GM12878 (cell line): Measurements from ENCODE around the gene DNAJC2. TPM values are rescaled to one million over a fixed set of nuclear protein-coding genes. Genes with fewer than 3 reads are reported as not detected.

Source experiments
- ATAC-seq: fragments of 200-7000 bp; cut with Tn5 transposase; 3 replicates; pipeline ENCODE4 v1.9.1; 2020; ENCODE audit warnings: mild to moderate bottlenecking, moderate library complexity
- BruUV-seq: library from RNA; stranded (reverse); fragments of 400-500 nt; replicated peaks from 2 replicates; lab custom pipeline; 2021; lab: Mats Ljungman, UMichigan
- CTCF ChIA-PET: fragments of 300-600 bp; sonication (Branson Sonifier 250); formaldehyde crosslinking; extraction: SDS; loops from one replicate; lab custom pipeline; 2021; ENCODE audit warnings: inconsistent platforms; lab: Yijun Ruan, JAX
- POLR2A ChIA-PET: fragments of 350-600 bp; formaldehyde crosslinking; extraction: SDS; loops from one replicate; lab custom pipeline; 2021; ENCODE audit warnings: inconsistent platforms; lab: Charles Lee
- RAD21 ChIA-PET: fragments of 300-600 bp; sonication (Branson Sonifier 250); formaldehyde crosslinking; loops from one replicate; lab custom pipeline; 2023; ENCODE audit warnings: antibody characterized with exemption; ENCODE audit not compliant: unreplicated experiment; lab: Charles Lee
- SMC1A ChIA-PET: fragments of 300-600 bp; sonication (Branson Sonifier 250); formaldehyde crosslinking; loops from one replicate; lab custom pipeline; 2023; ENCODE audit not compliant: unreplicated experiment, uncharacterized antibody; lab: Charles Lee
- DNase-seq: peaks from one replicate; pipeline ENCODE4 v3.0.0-alpha.2; 2011; ENCODE audit warnings: low read depth, low spot score
- FAIRE-seq: peaks from 3 replicates; lab custom pipeline; 2011; peaks lifted over from hg19 to GRCh38; lab: Jason Lieb, UNC
- H2AFZ ChIP-seq: 2 replicates; pipeline ENCODE4 v1.6.0; 2011; ENCODE audit warnings: low read depth, low read length, control low read depth; ENCODE audit not compliant: control insufficient read depth
- H3K27ac ChIP-seq: 2 replicates; pipeline ENCODE4 v1.5.1; 2011; ENCODE audit warnings: control low read depth; ENCODE audit not compliant: control insufficient read depth, insufficient read depth
- H3K27me3 ChIP-seq, 2 experiments: replicated peaks in 1 of 2; 2 replicates each; pipeline versions ENCODE4 v1.6.0 to v1.6.1; 2011; ENCODE audit warnings: low read length in 1 of 2; ENCODE audit not compliant: control insufficient read depth in 2 of 2, insufficient read depth in 2 of 2
- H3K36me3 ChIP-seq, 2 experiments: 2 replicates each; pipeline ENCODE4 v1.5.1; 2011; ENCODE audit warnings: low read length in 1 of 2; ENCODE audit not compliant: control insufficient read depth in 2 of 2, insufficient read depth in 2 of 2
- H3K4me1 ChIP-seq: 2 replicates; pipeline ENCODE4 v1.6.1; 2011; ENCODE audit warnings: mild to moderate bottlenecking, low read length, moderate library complexity, mixed read lengths; ENCODE audit not compliant: control insufficient read depth, insufficient read depth
- H3K4me2 ChIP-seq: 2 replicates; pipeline ENCODE4 v1.6.0; 2011; ENCODE audit warnings: control low read depth; ENCODE audit not compliant: control insufficient read depth, insufficient read depth
- H3K4me3 ChIP-seq: fragments of 200-600 bp; sonication (generic); 2 replicates; pipeline ENCODE4 v1.5.1; 2016
- H3K79me2 ChIP-seq: 2 replicates; pipeline ENCODE4 v1.6.0; 2011; ENCODE audit warnings: low read length; ENCODE audit not compliant: control insufficient read depth, insufficient read depth
- H3K9ac ChIP-seq: 2 replicates; pipeline ENCODE4 v1.8.0; 2011; ENCODE audit warnings: low read length, control low read depth, mixed read lengths; ENCODE audit not compliant: control insufficient read depth, insufficient read depth
- H3K9me3 ChIP-seq: replicated peaks from 3 replicates; pipeline ENCODE4 v1.5.1; 2011; ENCODE audit warnings: mild to moderate bottlenecking, low read length; ENCODE audit not compliant: control insufficient read depth, insufficient read depth
- H4K20me1 ChIP-seq: 2 replicates; pipeline ENCODE4 v1.6.0; 2011; ENCODE audit not compliant: control insufficient read depth, insufficient read depth
- ATF7 ChIP-seq: fragments of 450-650 bp; IDR thresholded peaks from 2 replicates; pipeline ENCODE4 v1.6.1; 2016; ENCODE audit warnings: low read depth, mild to moderate bottlenecking
- BCL11A ChIP-seq: IDR thresholded peaks from 2 replicates; pipeline ENCODE4 v1.6.1; 2011; ENCODE audit warnings: low read depth, low read length
- BHLHE40 ChIP-seq, 2 experiments: fragments of 450-650 bp in 1 of 2; IDR thresholded peaks; 2 replicates each; pipeline ENCODE4 v1.6.1; 2011 to 2017; ENCODE audit warnings: low read depth in 2 of 2, borderline replicate concordance in 1 of 2, improper control_type of control experiment in 1 of 2, low read length in 1 of 2, mild to moderate bottlenecking in 1 of 2
- E4F1 ChIP-seq: fragments of 450-650 bp; IDR thresholded peaks from 2 replicates; pipeline ENCODE4 v1.6.1; 2018; ENCODE audit warnings: borderline replicate concordance, mild to moderate bottlenecking; ENCODE audit not compliant: partially characterized antibody
- JUND ChIP-seq: IDR thresholded peaks from 2 replicates; pipeline ENCODE4 v1.6.1; 2012; ENCODE audit warnings: low read depth, mild to moderate bottlenecking, low read length, improper control_type of control experiment, moderate library complexity
- MEF2B ChIP-seq: fragments of 450-650 bp; IDR thresholded peaks from 2 replicates; pipeline ENCODE4 v1.6.1; 2018; ENCODE audit warnings: mild to moderate bottlenecking, moderate library complexity; ENCODE audit not compliant: partially characterized antibody, poor library complexity, severe bottlenecking
- MTA3 ChIP-seq: IDR thresholded peaks from 2 replicates; pipeline ENCODE4 v1.6.1; 2012; ENCODE audit warnings: low read length, inconsistent platforms, borderline replicate concordance
- MYB ChIP-seq: fragments of 150-350 bp; IDR thresholded peaks from 2 replicates; pipeline ENCODE4 v1.6.1; 2014; ENCODE audit warnings: mild to moderate bottlenecking, low read depth, low read length, borderline replicate concordance
- NFIC ChIP-seq: IDR thresholded peaks from 2 replicates; pipeline ENCODE4 v1.6.1; 2012; ENCODE audit warnings: low read depth, mild to moderate bottlenecking, inconsistent platforms, low read length, moderate library complexity
- PML ChIP-seq: IDR thresholded peaks from 2 replicates; pipeline ENCODE4 v1.6.1; 2012; ENCODE audit warnings: low read length, inconsistent platforms
- SMAD5 ChIP-seq: IDR thresholded peaks from 2 replicates; pipeline ENCODE4 v1.6.1; 2016; ENCODE audit warnings: antibody characterized with exemption, low read depth
- WRNIP1 ChIP-seq: IDR thresholded peaks from 2 replicates; pipeline ENCODE4 v1.6.1; 2011; ENCODE audit warnings: low read depth, low read length, improper control_type of control experiment, borderline replicate concordance
- ZNF217 ChIP-seq: fragments of 450-650 bp; IDR thresholded peaks from 2 replicates; pipeline ENCODE4 v1.6.1; 2017; ENCODE audit warnings: antibody characterized with exemption, mild to moderate bottlenecking
- WGBS: methylation state at CpG from one replicate; pipeline ENCODE4 v1.1.6; 2016; ENCODE audit warnings: low lambda C conversion rate; ENCODE audit not compliant: insufficient replicate concordance, insufficient coverage; ENCODE audit errors: missing lambda C conversion rate; 5-methylcytosine and 5-hydroxymethylcytosine counted together
- in situ Hi-C: fragments of 300-500 bp; cut with MboI; formaldehyde crosslinking; loops from 9 replicates; pipeline ENCODE4 v1.14.3; 2018; ENCODE audit warnings: mixed read lengths
- intact Hi-C: fragments of 100-400 bp; cut with micrococcal nuclease; formaldehyde crosslinking; loops from one replicate; pipeline ENCODE4 v1.14.2; 2022; ENCODE audit not compliant: unreplicated experiment
- polyA plus RNA-seq, 11 experiments: library from polyadenylated mRNA; depleted of rRNA in 4 of 11; unstranded in 6 of 11; stranded (reverse) in 5 of 11; fragments of >200 nt; fragmentation: Nextera tagmentation in 4 of 11; fragmentation: Illumina TruSeq in 1 of 11; extraction: Ambion mirVana in 4 of 11; extraction: Trizol in 1 of 11; gene quantifications; 1 replicate in 1 of 11; 2 replicates in 10 of 11; pipeline versions ENCODE4 v1.2.1 to v1.2.3, GENCODE V29; 2011 to 2016; ENCODE audit warnings: inconsistent platforms in 2 of 11, missing spikeins in 2 of 11, low read depth in 1 of 11
- total RNA-seq, 4 experiments: library from RNA; depleted of rRNA in 3 of 4; stranded (reverse); fragments of >200 nt in 3 of 4; fragmentation: Illumina TruSeq in 1 of 4; extraction: Trizol in 1 of 4; gene quantifications; 2 replicates each; pipeline versions ENCODE4 v1.2.1 to v1.2.3, GENCODE V29; 2013 to 2021

Gene DNAJC2
- total and polyA plus RNA-seq, 10 of the 15 experiments (the other 5 are each of a cell fraction or from before 2014, with no cell fraction given): 18.2 to 63.1 (median 30.6) TPM

- Histone ChIP-seq H3K36me3 (peaks cover 0 to 4% of the 10 kb centered on the region in 2 experiments; a peak in 1 of 4 replicates), H3K9me3 (no peaks in the 10 kb centered on the region), H3K4me1 (peaks cover 7% of the 10 kb centered on the region), H3K4me2 (no peak overlapping the region), H3K4me3 (no peak overlapping the region), H2AFZ (peak overlapping the region; percentile 93), H3K79me2 (peaks cover 77% of the 10 kb centered on the region), H3K27me3 (no peaks in the 10 kb centered on the region), H3K27ac (no peak overlapping the region), H4K20me1 (no peaks in the 10 kb centered on the region; the same call in 1 of the 2 replicates), H3K9ac (no peak overlapping the region)
- ChIA-PET CTCF (no interaction called here), SMC1A (interaction anchor here (0.6 kb wide), 1 partner anchor 243 kb away, joined by 3 read pairs; no protein-coding TSS in a partner anchor), POLR2A (no interaction called here), RAD21 (no interaction called here)
- no peak for DNase-seq
- BruUV-seq: no TSS peak
- intact Hi-C loops (loop anchor here (10.0 kb wide), 1 partner anchor 202 kb away; the partner anchor contains the start of gene NAPEPLD), in situ Hi-C loops (loop anchor here (25.0 kb wide), 1 partner anchor 1741 kb away; no protein-coding TSS in a partner anchor)
- TF ChIP-seq NFIC (no peak), SMAD5 (no peak), MYB (no peak), WRNIP1 (no peak), E4F1 (no peak), JUND (no peak), ZNF217 (no peak), MTA3 (no peak), BHLHE40 (IDR thresholded peaks at IDR 0.05; ENCODE audit: borderline replicate concordance in 1 of 2, low read depth in 2 of 2, low read length in 1 of 2) (no peak), MEF2B (no peak), PML (no peak), ATF7 (no peak), BCL11A (no peak)
- ATAC-seq: no peak
- WGBS: 95% methylated on average over 5 of the region's 5 CpGs
- no peak for FAIRE-seq
Measured at GRCh38 chr7:103346396-103346795, 1.8 kb upstream of the DNAJC2 start.
